Activated effector memory CD4-positive, alpha-beta T cell treated with anti-CD3 and anti-CD28 coated beads, Interleukin-2, amount 50 U/mL, for 16 hours (primary cell): ENCODE results near the gene DND1.
"Not testable (repeated sequence)": the region's sequence is repeated elsewhere in the genome, so short reads cannot be mapped to it uniquely, and the experiment has no call there.

ENCODE experiments used
- DNase-seq: peaks from one replicate; pipeline ENCODE4 v3.0.0-alpha.2; 2020

DND1 gene

GRCh38 chr5:140628711-140629110, 44.7 kb downstream of the DND1 start:
- DNase-seq: no peak

GRCh38 chr5:140627972-140628371, 45.4 kb downstream of the DND1 start:
- DNase-seq: no peak

- DNase-seq: not testable (repeated sequence)
Observed at GRCh38 chr5:140624886-140625285, 48.5 kb downstream of the DND1 start.

GRCh38 chr5:140623061-140623460, 50.3 kb downstream of the DND1 start:
- DNase-seq: not testable (repeated sequence)

GRCh38 chr5:140622301-140622700, 51.1 kb downstream of the DND1 start:
- DNase-seq: no peak
